ENCODE results near the gene OSTM1.

The OSTM1 gene

GRCh38 chr6:108074359-108075144 is at the start of gene OSTM1:
TSS of gene OSTM1 (minus strand) at chr6:108074741. CDS start at chr6:108074651, 90 bp downstream.
- DNase-seq, result peak; percentile 86

- no peak for DNase-seq
Measured at GRCh38 chr6:108123946-108124345, 49.4 kb upstream of the OSTM1 start.

GRCh38 chr6:108123481-108123929 is 49.0 kb upstream of the OSTM1 start:
- DNase-seq, result no peak

- no peak for DNase-seq
Measured at GRCh38 chr6:108121612-108122011, 47.1 kb upstream of the OSTM1 start.

- no peak for DNase-seq
Measured at GRCh38 chr6:108120311-108120710, 45.8 kb upstream of the OSTM1 start.

GRCh38 chr6:108119769-108120141 is 45.2 kb upstream of the OSTM1 start:
- DNase-seq, result no peak

GRCh38 chr6:108118810-108119768 is 44.5 kb upstream of the OSTM1 start:
- DNase-seq, result no peak

- DNase-seq, result no peak
Measured at GRCh38 chr6:108118359-108118724, 43.8 kb upstream of the OSTM1 start.

- no peak for DNase-seq
Measured at GRCh38 chr6:108117427-108118358, 43.2 kb upstream of the OSTM1 start.

- DNase-seq, result no peak
Measured at GRCh38 chr6:108116546-108117426, 42.2 kb upstream of the OSTM1 start.

- peak; percentile 15 for DNase-seq
Measured at GRCh38 chr6:108115598-108116058, 41.1 kb upstream of the OSTM1 start.

- peak; percentile 56 for DNase-seq
Measured at GRCh38 chr6:108114841-108115597, 40.5 kb upstream of the OSTM1 start.

GRCh38 chr6:108113557-108114519 is 39.3 kb upstream of the OSTM1 start:
- DNase-seq, result peak; percentile 51

GRCh38 chr6:108108374-108108773 is 33.8 kb upstream of the OSTM1 start:
- no peak for DNase-seq

GRCh38 chr6:108107102-108107501 is 32.6 kb upstream of the OSTM1 start:
- no peak for DNase-seq

GRCh38 chr6:108106694-108107093 is 32.2 kb upstream of the OSTM1 start:
- no peak for DNase-seq

GRCh38 chr6:108106261-108106660 is 31.7 kb upstream of the OSTM1 start:
- no peak for DNase-seq

- DNase-seq, result peak; percentile 31
Measured at GRCh38 chr6:108105571-108105970, 31.0 kb upstream of the OSTM1 start.

- no peak for DNase-seq
Measured at GRCh38 chr6:108102965-108103364, 28.4 kb upstream of the OSTM1 start.

Data from fibroblast of skin of right quadriceps (primary cell).